RWPE2 (cell line): ENCODE data around the gene SLAMF8.

ENCODE experiments used
- ATAC-seq: fragments of 200-7000 bp; cut with Tn5 transposase; 3 replicates; pipeline ENCODE4 v1.9.1; 2021; ENCODE audit warnings: low read depth
- DNase-seq: peaks from one replicate; pipeline ENCODE4 v3.0.0-alpha.2; 2020; ENCODE audit warnings: low spot score
- H3K27ac ChIP-seq: fragments of 450-650 bp; 2 replicates; pipeline ENCODE4 v1.5.1; 2017; ENCODE audit warnings: mild to moderate bottlenecking; ENCODE audit not compliant: poor library complexity, severe bottlenecking
- H3K27me3 ChIP-seq: fragments of 250-450 bp; sonication (Bioruptor Pico); 2 replicates; pipeline ENCODE4 v1.5.1; 2021; ENCODE audit warnings: mild to moderate bottlenecking, moderate library complexity; ENCODE audit not compliant: insufficient read depth, poor library complexity, severe bottlenecking
- H3K36me3 ChIP-seq: fragments of 250-450 bp; sonication (Bioruptor Pico); 2 replicates; pipeline ENCODE4 v1.5.1; 2020; ENCODE audit warnings: low read depth, mild to moderate bottlenecking, moderate library complexity
- H3K4me1 ChIP-seq: fragments of 250-450 bp; sonication (Bioruptor Pico); 2 replicates; pipeline ENCODE4 v1.5.1; 2021; ENCODE audit warnings: mild to moderate bottlenecking, moderate library complexity; ENCODE audit not compliant: insufficient read depth, poor library complexity, severe bottlenecking
- H3K4me3 ChIP-seq: fragments of 250-450 bp; sonication (Bioruptor Pico); 2 replicates; pipeline ENCODE4 v1.5.1; 2021; ENCODE audit warnings: mild to moderate bottlenecking, moderate library complexity; ENCODE audit not compliant: severe bottlenecking
- H3K9me3 ChIP-seq: fragments of 250-450 bp; sonication (Bioruptor Pico); 2 replicates; pipeline ENCODE4 v1.5.1; 2021; ENCODE audit warnings: mild to moderate bottlenecking, moderate library complexity; ENCODE audit not compliant: severe bottlenecking
- TF ChIP-seq, protein P1 (sequence below): fragments of 450-650 bp; IDR thresholded peaks from one replicate; pipeline ENCODE4 v1.5.1; 2017; ENCODE audit warnings: mild to moderate bottlenecking, moderate library complexity; ENCODE audit not compliant: poor library complexity, severe bottlenecking

Gene SLAMF8

DNA sequence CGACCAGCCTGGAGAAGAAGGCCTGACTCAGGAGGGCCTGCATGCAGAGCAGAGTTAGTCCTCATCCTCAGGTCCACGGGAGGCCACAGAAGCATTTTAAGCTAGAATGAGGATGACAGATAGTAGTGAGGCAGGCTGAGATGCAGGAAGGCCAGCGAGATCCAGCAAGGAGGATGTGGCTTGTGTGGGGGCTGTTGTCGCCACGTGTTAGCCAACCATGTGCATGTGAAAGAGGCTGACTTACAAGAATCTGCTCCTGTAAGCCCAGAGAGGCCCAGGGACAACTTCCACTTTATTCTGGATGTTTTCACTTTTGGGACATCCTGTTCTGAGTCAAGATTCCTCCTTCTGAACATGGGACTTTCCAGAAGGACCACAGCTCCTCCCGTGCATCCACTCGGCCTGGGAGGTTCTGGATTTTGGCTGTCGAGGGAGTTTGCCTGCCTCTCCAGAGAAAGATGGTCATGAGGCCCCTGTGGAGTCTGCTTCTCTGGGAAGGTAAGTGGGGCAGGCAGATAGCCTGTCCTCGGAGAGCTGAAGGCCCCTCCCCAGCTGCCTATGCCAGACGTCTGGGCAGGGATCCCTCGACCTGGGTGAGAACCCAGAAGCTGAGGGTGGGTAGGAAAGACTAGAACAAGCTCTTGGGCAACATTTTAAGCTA, at the start of gene SLAMF8:
Gene SLAMF8, plus strand, starts transcription at position 433 of the 661 bp plus-strand sequence. Its CDS starts 26 bp downstream, at position 459.
- no peaks in the 10 kb centered on the region for H3K4me1 ChIP-seq
- TF ChIP-seq, protein P1, sequence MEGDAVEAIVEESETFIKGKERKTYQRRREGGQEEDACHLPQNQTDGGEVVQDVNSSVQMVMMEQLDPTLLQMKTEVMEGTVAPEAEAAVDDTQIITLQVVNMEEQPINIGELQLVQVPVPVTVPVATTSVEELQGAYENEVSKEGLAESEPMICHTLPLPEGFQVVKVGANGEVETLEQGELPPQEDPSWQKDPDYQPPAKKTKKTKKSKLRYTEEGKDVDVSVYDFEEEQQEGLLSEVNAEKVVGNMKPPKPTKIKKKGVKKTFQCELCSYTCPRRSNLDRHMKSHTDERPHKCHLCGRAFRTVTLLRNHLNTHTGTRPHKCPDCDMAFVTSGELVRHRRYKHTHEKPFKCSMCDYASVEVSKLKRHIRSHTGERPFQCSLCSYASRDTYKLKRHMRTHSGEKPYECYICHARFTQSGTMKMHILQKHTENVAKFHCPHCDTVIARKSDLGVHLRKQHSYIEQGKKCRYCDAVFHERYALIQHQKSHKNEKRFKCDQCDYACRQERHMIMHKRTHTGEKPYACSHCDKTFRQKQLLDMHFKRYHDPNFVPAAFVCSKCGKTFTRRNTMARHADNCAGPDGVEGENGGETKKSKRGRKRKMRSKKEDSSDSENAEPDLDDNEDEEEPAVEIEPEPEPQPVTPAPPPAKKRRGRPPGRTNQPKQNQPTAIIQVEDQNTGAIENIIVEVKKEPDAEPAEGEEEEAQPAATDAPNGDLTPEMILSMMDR: no peak
- no peak within 1 kb of the TSS for H3K27ac ChIP-seq
- no peak within 1 kb of the TSS for H3K4me3 ChIP-seq
- no peaks in the 10 kb centered on the region for H3K36me3 ChIP-seq
- no peaks in the 10 kb centered on the region for H3K27me3 ChIP-seq
- H3K9me3 ChIP-seq: no peaks in the 10 kb centered on the region
- no peak for DNase-seq
- ATAC-seq: no peak

DNA sequence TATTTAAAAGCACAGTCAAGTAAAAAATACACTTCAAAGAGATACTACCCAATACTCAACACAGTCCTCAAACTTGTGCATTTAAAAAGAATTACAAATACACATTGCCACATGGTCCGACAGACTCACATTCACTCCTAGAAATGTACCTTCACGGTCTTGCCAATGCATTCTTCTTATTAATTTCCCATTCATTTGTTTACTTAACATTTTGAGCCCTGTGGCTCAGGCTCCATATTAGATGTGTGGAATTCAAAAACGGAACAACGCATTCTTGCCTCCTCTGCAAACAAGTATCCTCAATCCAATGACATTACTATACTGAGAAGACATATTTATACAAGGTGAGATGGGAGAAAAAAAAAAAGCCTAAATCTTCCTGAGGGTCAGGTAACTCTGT, 48.4 kb upstream of the SLAMF8 start:
- Histone ChIP-seq H3K4me3 (no peak overlapping the region), H3K36me3 (0 out of 2 replicates have a peak, but pooled peaks cover 3% of the 10 kb centered on the region), H3K4me1 (peaks cover 16% of the 10 kb centered on the region), H3K27ac (peak overlapping the region; percentile 85), H3K9me3 (no peaks in the 10 kb centered on the region), H3K27me3 (no peaks in the 10 kb centered on the region)
- DNase-seq (no peak), ATAC-seq (no peak)
- TF ChIP-seq, protein P1: no peak

GRCh38 chr1:159779403-159779851, 47.2 kb upstream of the SLAMF8 start:
- Histone ChIP-seq H3K36me3 (0 out of 2 replicates have a peak, but pooled peaks cover 3% of the 10 kb centered on the region), H3K27me3 (no peaks in the 10 kb centered on the region), H3K4me1 (peaks cover 16% of the 10 kb centered on the region), H3K9me3 (no peaks in the 10 kb centered on the region), H3K4me3 (no peak overlapping the region), H3K27ac (peak overlapping the region; percentile 85)
- TF ChIP-seq, protein P1: no peak
- ATAC-seq (peak; percentile 26), DNase-seq (peak; percentile 72)

- H3K9me3 ChIP-seq: no peaks in the 10 kb centered on the region
- TF ChIP-seq, protein P1: peak; percentile 93
- ATAC-seq (peak; percentile 93), DNase-seq (peak; percentile 95)
- peaks cover 16% of the 10 kb centered on the region for H3K4me1 ChIP-seq
- H3K36me3 ChIP-seq: 0 out of 2 replicates have a peak, but pooled peaks cover 3% of the 10 kb centered on the region
- no peaks in the 10 kb centered on the region for H3K27me3 ChIP-seq
- H3K27ac ChIP-seq: peak within 1 kb of the TSS; percentile 85
- H3K4me3 ChIP-seq: peak within 1 kb of the TSS; percentile 55
Observed at GRCh38 chr1:159780583-159781582, 45.8 kb upstream of the SLAMF8 start, which contains the start of gene DUSP23. Gene DUSP23, plus strand, starts transcription at chr1:159780962. Its CDS starts 139 bp downstream, at chr1:159781101.
